A673 (cell line): ENCODE measurements around the gene ANAPC1. TPM values are rescaled to one million over a fixed set of nuclear protein-coding genes. Genes with fewer than 3 reads are reported as not detected.
A peak's percentile ranks its signal among the peaks of the same experiment; 100 is the strongest.

Experiments used
- Bru-seq: library from RNA; stranded (reverse); fragments of 400-500 nt; gene quantifications from one replicate; lab custom pipeline; 2021; lab: Mats Ljungman, UMichigan
- BruChase-seq, 2 experiments: library from RNA; stranded (reverse); fragments of 400-500 nt; gene quantifications; one replicate each; lab custom pipeline; 2021; lab: Mats Ljungman, UMichigan
- BruUV-seq: library from RNA; stranded (reverse); fragments of 400-500 nt; replicated peaks from 2 replicates; lab custom pipeline; 2021; lab: Mats Ljungman, UMichigan
- CTCF ChIA-PET: fragments of 300-600 bp; sonication (Branson Sonifier 250); formaldehyde crosslinking; loops from one replicate; lab custom pipeline; 2022; ENCODE audit warnings: antibody characterized with exemption; lab: Charles Lee
- POLR2A ChIA-PET: fragments of 300-600 bp; sonication (Branson Sonifier 250); formaldehyde crosslinking; loops from one replicate; lab custom pipeline; 2022; ENCODE audit warnings: antibody characterized with exemption; ENCODE audit not compliant: low non-redundant PET; lab: Charles Lee
- DNase-seq: peaks from one replicate; pipeline ENCODE4 v3.0.0-alpha.2; 2015; ENCODE audit warnings: low spot score
- H3K27ac ChIP-seq: fragments of 200-600 bp; sonication (generic); 2 replicates; pipeline ENCODE4 v1.5.1; 2016; ENCODE audit warnings: mixed run types, low read depth, mild to moderate bottlenecking, mixed read lengths, antibody characterized with exemption, low read length; ENCODE audit not compliant: poor library complexity, severe bottlenecking
- H3K27me3 ChIP-seq: fragments of 200-600 bp; sonication (generic); replicated peaks from 2 replicates; pipeline ENCODE4 v1.6.1; 2017; ENCODE audit warnings: mixed run types, low read depth, mild to moderate bottlenecking, mixed read lengths, antibody characterized with exemption, low read length; ENCODE audit not compliant: insufficient read depth, poor library complexity
- H3K36me3 ChIP-seq: fragments of 200-600 bp; sonication (generic); 2 replicates; pipeline ENCODE4 v1.6.1; 2016; ENCODE audit warnings: mixed run types, mild to moderate bottlenecking, mixed read lengths, antibody characterized with exemption, low read length; ENCODE audit not compliant: insufficient read depth, poor library complexity, severe bottlenecking
- H3K4me1 ChIP-seq: fragments of 200-600 bp; sonication (generic); 2 replicates; pipeline ENCODE4 v1.6.1; 2017; ENCODE audit warnings: mixed run types, mild to moderate bottlenecking, mixed read lengths, antibody characterized with exemption, low read length; ENCODE audit not compliant: insufficient read depth, poor library complexity, severe bottlenecking
- H3K4me3 ChIP-seq: fragments of 200-600 bp; sonication (generic); 2 replicates; pipeline ENCODE4 v1.5.1; 2016; ENCODE audit warnings: low read depth, mixed run types, mild to moderate bottlenecking, mixed read lengths, low read length; ENCODE audit not compliant: poor library complexity, severe bottlenecking
- H3K9me3 ChIP-seq: fragments of 200-600 bp; sonication (generic); 2 replicates; pipeline ENCODE4 v1.6.1; 2016; ENCODE audit warnings: mixed run types, low read depth, mild to moderate bottlenecking, mixed read lengths, antibody characterized with exemption, low read length; ENCODE audit not compliant: poor library complexity, severe bottlenecking
- EZH2 ChIP-seq: fragments of 200-600 bp; sonication (generic); IDR thresholded peaks from 2 replicates; pipeline ENCODE4 v1.6.1; 2017; ENCODE audit warnings: borderline replicate concordance, low read depth, mild to moderate bottlenecking, mixed read lengths, antibody characterized with exemption, low read length; ENCODE audit not compliant: poor library complexity, severe bottlenecking
- intact Hi-C: fragments of 100-400 bp; cut with micrococcal nuclease; formaldehyde crosslinking; loops from one replicate; pipeline ENCODE4 v1.10.0; 2022; ENCODE audit not compliant: unreplicated experiment
- long read RNA-seq: library from polyadenylated mRNA; stranded (forward); transcript quantifications from one replicate; pipeline ENCODE4 v2.0.0, GENCODE V29; 2022
- total RNA-seq: library from RNA; stranded (reverse); gene quantifications from 2 replicates; pipeline ENCODE4 v1.2.3, GENCODE V29; 2021
- TF ChIP-seq, protein P1 (sequence below): fragments of 300-800, 200-600 bp; sonication (generic); conservative IDR thresholded peaks from 2 replicates; pipeline ENCODE4 v1.5.1; 2017; ENCODE audit warnings: low read depth, mild to moderate bottlenecking, antibody characterized with exemption, low read length, moderate library complexity, mixed read lengths

Gene ANAPC1, protein sequence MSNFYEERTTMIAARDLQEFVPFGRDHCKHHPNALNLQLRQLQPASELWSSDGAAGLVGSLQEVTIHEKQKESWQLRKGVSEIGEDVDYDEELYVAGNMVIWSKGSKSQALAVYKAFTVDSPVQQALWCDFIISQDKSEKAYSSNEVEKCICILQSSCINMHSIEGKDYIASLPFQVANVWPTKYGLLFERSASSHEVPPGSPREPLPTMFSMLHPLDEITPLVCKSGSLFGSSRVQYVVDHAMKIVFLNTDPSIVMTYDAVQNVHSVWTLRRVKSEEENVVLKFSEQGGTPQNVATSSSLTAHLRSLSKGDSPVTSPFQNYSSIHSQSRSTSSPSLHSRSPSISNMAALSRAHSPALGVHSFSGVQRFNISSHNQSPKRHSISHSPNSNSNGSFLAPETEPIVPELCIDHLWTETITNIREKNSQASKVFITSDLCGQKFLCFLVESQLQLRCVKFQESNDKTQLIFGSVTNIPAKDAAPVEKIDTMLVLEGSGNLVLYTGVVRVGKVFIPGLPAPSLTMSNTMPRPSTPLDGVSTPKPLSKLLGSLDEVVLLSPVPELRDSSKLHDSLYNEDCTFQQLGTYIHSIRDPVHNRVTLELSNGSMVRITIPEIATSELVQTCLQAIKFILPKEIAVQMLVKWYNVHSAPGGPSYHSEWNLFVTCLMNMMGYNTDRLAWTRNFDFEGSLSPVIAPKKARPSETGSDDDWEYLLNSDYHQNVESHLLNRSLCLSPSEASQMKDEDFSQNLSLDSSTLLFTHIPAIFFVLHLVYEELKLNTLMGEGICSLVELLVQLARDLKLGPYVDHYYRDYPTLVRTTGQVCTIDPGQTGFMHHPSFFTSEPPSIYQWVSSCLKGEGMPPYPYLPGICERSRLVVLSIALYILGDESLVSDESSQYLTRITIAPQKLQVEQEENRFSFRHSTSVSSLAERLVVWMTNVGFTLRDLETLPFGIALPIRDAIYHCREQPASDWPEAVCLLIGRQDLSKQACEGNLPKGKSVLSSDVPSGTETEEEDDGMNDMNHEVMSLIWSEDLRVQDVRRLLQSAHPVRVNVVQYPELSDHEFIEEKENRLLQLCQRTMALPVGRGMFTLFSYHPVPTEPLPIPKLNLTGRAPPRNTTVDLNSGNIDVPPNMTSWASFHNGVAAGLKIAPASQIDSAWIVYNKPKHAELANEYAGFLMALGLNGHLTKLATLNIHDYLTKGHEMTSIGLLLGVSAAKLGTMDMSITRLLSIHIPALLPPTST (N-terminal part only)
- total RNA-seq, result 102 and 107 TPM in 2 replicates
- Bru-seq, nascent RNA, result percentile 92 among the genes with signal in this experiment
- percentile 90 among the genes with signal in this experiment for BruChase-seq, experiment 1, labeled RNA remaining after a 2-hour chase
- BruChase-seq, experiment 2, labeled RNA remaining after a 6-hour chase, result percentile 89 among the genes with signal in this experiment
- long read RNA-seq, full-length matches to known transcripts, result 38 of 73 reads
- long read RNA-seq, partial matches to known transcripts, result 11 of 73 reads
- long read RNA-seq, other reads (novel, unspliced or antisense), result 24 of 73 reads

- ChIA-PET CTCF (interaction anchor here (0.6 kb wide), 2 partner anchors 210 to 238 kb away, joined by 3 read pairs; no protein-coding TSS in a partner anchor), POLR2A (interaction anchor here (0.6 to 0.7 kb wide), 3 partner anchors 14 to 768 kb away, joined by 4 to 15 read pairs (median 6); partner anchors contain the start of gene MERTK)
- H3K9me3 ChIP-seq, result no peaks in the 10 kb centered on the region
- H3K4me1 ChIP-seq, result peaks cover 11% of the 10 kb centered on the region
- peak; percentile 96 for DNase-seq
- TSS peak; percentile 93 for BruUV-seq
- no peaks in the 10 kb centered on the region for H3K36me3 ChIP-seq
- H3K27ac ChIP-seq, result peak within 1 kb of the TSS; percentile 93
- no peaks in the 10 kb centered on the region for H3K27me3 ChIP-seq
- H3K4me3 ChIP-seq, result peak within 1 kb of the TSS; percentile 98
- intact Hi-C loops, result no loop called here
- TF ChIP-seq, protein P1, sequence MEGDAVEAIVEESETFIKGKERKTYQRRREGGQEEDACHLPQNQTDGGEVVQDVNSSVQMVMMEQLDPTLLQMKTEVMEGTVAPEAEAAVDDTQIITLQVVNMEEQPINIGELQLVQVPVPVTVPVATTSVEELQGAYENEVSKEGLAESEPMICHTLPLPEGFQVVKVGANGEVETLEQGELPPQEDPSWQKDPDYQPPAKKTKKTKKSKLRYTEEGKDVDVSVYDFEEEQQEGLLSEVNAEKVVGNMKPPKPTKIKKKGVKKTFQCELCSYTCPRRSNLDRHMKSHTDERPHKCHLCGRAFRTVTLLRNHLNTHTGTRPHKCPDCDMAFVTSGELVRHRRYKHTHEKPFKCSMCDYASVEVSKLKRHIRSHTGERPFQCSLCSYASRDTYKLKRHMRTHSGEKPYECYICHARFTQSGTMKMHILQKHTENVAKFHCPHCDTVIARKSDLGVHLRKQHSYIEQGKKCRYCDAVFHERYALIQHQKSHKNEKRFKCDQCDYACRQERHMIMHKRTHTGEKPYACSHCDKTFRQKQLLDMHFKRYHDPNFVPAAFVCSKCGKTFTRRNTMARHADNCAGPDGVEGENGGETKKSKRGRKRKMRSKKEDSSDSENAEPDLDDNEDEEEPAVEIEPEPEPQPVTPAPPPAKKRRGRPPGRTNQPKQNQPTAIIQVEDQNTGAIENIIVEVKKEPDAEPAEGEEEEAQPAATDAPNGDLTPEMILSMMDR, result no peak
- TF ChIP-seq EZH2, result no peak
Observed at GRCh38 chr2:111883661-111884591, at the start of gene ANAPC1. Gene ANAPC1 (minus strand): TSS chr2:111884193. CDS start chr2:111880825, 3,368 bp downstream.

GRCh38 chr2:111932841-111933291 is 48.9 kb upstream of the ANAPC1 start:
- Histone ChIP-seq H3K27ac (no peak overlapping the region), H3K4me3 (no peak overlapping the region), H3K36me3 (peaks cover 10% of the 10 kb centered on the region), H3K27me3 (no peaks in the 10 kb centered on the region), H3K9me3 (no peaks in the 10 kb centered on the region), H3K4me1 (peaks cover 2% of the 10 kb centered on the region)
- ChIA-PET POLR2A (no interaction called here), CTCF (no interaction called here)
- intact Hi-C loops, result no loop called here
- no peak for TF ChIP-seq EZH2
- TF ChIP-seq, protein P1, result no peak
- DNase-seq, result no peak
- BruUV-seq, result no TSS peak
